ENCODE measurements around the gene UIMC1.

DNA sequence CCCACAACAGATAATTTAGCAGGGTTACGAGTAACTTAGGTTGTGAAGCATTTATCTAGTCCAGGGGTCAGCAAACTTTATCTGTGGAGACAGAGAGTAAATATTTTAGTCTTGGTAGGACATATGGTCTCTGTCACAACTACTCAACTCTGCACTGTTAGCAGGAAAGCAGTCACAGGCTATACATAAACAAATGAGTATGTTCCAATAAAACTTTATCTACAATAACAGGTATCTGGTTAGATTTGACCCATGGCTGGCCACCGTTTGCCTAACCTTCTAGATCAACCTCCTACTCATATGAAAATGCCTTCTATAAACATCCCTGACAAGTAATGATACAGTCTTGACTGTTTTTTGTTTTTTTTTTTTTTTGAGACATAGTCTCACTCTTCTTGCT, 94.5 kb downstream of the UIMC1 start:
- no peak for TF ChIP-seq SIN3A (IDR thresholded peaks at IDR 0.05; ENCODE audit: borderline replicate concordance, low read depth, low read length)
- TF ChIP-seq, protein P1, sequence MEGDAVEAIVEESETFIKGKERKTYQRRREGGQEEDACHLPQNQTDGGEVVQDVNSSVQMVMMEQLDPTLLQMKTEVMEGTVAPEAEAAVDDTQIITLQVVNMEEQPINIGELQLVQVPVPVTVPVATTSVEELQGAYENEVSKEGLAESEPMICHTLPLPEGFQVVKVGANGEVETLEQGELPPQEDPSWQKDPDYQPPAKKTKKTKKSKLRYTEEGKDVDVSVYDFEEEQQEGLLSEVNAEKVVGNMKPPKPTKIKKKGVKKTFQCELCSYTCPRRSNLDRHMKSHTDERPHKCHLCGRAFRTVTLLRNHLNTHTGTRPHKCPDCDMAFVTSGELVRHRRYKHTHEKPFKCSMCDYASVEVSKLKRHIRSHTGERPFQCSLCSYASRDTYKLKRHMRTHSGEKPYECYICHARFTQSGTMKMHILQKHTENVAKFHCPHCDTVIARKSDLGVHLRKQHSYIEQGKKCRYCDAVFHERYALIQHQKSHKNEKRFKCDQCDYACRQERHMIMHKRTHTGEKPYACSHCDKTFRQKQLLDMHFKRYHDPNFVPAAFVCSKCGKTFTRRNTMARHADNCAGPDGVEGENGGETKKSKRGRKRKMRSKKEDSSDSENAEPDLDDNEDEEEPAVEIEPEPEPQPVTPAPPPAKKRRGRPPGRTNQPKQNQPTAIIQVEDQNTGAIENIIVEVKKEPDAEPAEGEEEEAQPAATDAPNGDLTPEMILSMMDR (IDR thresholded peaks at IDR 0.05), result no peak
- TF ChIP-seq, protein P2, sequence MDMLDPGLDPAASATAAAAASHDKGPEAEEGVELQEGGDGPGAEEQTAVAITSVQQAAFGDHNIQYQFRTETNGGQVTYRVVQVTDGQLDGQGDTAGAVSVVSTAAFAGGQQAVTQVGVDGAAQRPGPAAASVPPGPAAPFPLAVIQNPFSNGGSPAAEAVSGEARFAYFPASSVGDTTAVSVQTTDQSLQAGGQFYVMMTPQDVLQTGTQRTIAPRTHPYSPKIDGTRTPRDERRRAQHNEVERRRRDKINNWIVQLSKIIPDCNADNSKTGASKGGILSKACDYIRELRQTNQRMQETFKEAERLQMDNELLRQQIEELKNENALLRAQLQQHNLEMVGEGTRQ (IDR thresholded peaks at IDR 0.05; ENCODE audit: borderline replicate concordance, low read depth, low read length), result no peak
- TF ChIP-seq FOXJ3 (CRISPR knock-in tag; IDR thresholded peaks at IDR 0.05), result no peak
- no peak for TF ChIP-seq POLR2AphosphoS5 (IDR thresholded peaks at IDR 0.05; ENCODE audit: low read depth, low read length)
- TF ChIP-seq, protein P3, sequence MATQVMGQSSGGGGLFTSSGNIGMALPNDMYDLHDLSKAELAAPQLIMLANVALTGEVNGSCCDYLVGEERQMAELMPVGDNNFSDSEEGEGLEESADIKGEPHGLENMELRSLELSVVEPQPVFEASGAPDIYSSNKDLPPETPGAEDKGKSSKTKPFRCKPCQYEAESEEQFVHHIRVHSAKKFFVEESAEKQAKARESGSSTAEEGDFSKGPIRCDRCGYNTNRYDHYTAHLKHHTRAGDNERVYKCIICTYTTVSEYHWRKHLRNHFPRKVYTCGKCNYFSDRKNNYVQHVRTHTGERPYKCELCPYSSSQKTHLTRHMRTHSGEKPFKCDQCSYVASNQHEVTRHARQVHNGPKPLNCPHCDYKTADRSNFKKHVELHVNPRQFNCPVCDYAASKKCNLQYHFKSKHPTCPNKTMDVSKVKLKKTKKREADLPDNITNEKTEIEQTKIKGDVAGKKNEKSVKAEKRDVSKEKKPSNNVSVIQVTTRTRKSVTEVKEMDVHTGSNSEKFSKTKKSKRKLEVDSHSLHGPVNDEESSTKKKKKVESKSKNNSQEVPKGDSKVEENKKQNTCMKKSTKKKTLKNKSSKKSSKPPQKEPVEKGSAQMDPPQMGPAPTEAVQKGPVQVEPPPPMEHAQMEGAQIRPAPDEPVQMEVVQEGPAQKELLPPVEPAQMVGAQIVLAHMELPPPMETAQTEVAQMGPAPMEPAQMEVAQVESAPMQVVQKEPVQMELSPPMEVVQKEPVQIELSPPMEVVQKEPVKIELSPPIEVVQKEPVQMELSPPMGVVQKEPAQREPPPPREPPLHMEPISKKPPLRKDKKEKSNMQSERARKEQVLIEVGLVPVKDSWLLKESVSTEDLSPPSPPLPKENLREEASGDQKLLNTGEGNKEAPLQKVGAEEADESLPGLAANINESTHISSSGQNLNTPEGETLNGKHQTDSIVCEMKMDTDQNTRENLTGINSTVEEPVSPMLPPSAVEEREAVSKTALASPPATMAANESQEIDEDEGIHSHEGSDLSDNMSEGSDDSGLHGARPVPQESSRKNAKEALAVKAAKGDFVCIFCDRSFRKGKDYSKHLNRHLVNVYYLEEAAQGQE (IDR thresholded peaks at IDR 0.05; ENCODE audit: low read depth, low read length), result no peak
- no peak for TF ChIP-seq FOXM1 (IDR thresholded peaks at IDR 0.05; ENCODE audit: low read depth)
- no peak for TF ChIP-seq TAF1 (IDR thresholded peaks at IDR 0.05; ENCODE audit: borderline replicate concordance, low read depth, low read length)
- TF ChIP-seq, protein P4, sequence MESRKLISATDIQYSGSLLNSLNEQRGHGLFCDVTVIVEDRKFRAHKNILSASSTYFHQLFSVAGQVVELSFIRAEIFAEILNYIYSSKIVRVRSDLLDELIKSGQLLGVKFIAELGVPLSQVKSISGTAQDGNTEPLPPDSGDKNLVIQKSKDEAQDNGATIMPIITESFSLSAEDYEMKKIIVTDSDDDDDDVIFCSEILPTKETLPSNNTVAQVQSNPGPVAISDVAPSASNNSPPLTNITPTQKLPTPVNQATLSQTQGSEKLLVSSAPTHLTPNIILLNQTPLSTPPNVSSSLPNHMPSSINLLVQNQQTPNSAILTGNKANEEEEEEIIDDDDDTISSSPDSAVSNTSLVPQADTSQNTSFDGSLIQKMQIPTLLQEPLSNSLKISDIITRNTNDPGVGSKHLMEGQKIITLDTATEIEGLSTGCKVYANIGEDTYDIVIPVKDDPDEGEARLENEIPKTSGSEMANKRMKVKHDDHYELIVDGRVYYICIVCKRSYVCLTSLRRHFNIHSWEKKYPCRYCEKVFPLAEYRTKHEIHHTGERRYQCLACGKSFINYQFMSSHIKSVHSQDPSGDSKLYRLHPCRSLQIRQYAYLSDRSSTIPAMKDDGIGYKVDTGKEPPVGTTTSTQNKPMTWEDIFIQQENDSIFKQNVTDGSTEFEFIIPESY (IDR thresholded peaks at IDR 0.05; ENCODE audit: borderline replicate concordance, low read depth), result no peak
